NCI-H1694 treated with DMSO at 0.1 percent for 48 hours (cell line): ENCODE measurements around the gene NLGN3.

Experiments used
- DNase-seq: peaks from one replicate; lab custom pipeline; 2025; lab: John Stamatoyannopoulos, UW

NLGN3 gene

GRCh38 chrX:71214604-71215337 lies 70.1 kb downstream of the NLGN3 start:
- no peak for DNase-seq

- DNase-seq: no peak
Measured at GRCh38 chrX:71215338-71215912, 70.8 kb downstream of the NLGN3 start.

- DNase-seq: no peak
Measured at GRCh38 chrX:71216485-71216884, 71.8 kb downstream of the NLGN3 start.

GRCh38 chrX:71217298-71217697 lies 72.7 kb downstream of the NLGN3 start:
- no peak for DNase-seq
